ENCODE measurements around the gene SPATA31D3. TPM values are rescaled to one million over a fixed set of nuclear protein-coding genes. Genes with fewer than 3 reads are reported as not detected.

The SPATA31D3 gene
- total RNA-seq, 2 donors from 2014 or later: not detected

DNA sequence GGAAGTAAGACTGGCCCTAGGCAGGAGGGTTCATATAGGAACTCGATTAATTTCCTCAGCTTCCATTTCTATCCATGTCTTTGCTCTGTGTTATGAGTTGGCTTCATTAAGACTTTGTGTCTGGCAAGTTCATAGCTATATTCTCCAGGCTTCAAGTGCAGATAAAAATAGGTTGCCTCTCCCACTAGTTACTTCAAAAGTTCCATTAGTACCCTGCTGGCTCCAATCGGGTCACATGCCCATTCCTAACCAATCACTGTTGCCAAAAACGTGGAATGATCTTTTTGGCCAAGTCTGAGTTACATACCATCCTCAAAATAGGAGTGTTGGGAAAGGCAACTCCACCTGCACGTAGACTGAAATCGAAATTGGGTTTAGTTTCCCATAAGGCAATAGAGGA lies 31.5 kb downstream of the SPATA31D3 start:
- Histone ChIP-seq H3K27me3 (no peaks in the 10 kb centered on the region), H3K4me1 (no peaks in the 10 kb centered on the region), H3K36me3 (replicated peaks in 1 of 2; ENCODE audit: insufficient read depth in 1 of 2, low read depth in 2 of 2) (no peaks in the 10 kb centered on the region), H3K4me3 (no peak overlapping the region), H3K27ac (no peak overlapping the region), H3K9me3 (no peaks in the 10 kb centered on the region)
- 53 to 60% methylated on average over 5 of the region's 5 CpGs for WGBS, 2 donors
- intact Hi-C loops (cut with DNase I): no loop called here
- TF ChIP-seq CTCF (IDR thresholded peaks at IDR 0.05): no peak
- TF ChIP-seq POLR2A (IDR thresholded peaks at IDR 0.05): no peak
- DNase-seq (no peak), ATAC-seq (no peak)

DNA sequence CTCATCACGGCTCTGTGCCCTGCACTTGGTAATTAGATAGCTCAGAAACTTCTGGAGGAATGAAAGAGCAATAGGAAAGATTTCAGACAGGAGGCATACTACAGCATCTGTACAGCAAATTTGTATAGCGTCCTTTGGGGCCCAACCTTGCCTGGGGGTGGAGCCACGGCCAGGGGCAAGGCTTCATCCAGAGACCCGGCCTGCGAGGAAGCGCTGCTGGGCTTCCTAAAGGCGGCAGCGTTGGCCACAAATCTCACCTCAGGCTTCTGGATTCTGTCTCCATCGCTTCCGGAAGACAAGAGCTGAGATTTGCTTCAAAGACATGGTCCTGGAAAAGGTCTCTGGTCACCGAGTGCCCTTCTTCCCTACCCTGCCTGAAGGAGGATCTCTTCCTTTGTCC lies 33.1 kb downstream of the SPATA31D3 start:
- TF ChIP-seq CTCF (IDR thresholded peaks at IDR 0.05): no peak
- TF ChIP-seq POLR2A (IDR thresholded peaks at IDR 0.05): no peak
- 86 to 92% methylated on average over 11 of the region's 11 CpGs for WGBS, 2 donors
- ATAC-seq (no peak), DNase-seq (no peak)
- no peaks in the 10 kb centered on the region for H3K4me1 ChIP-seq
- no peaks in the 10 kb centered on the region for H3K27me3 ChIP-seq
- no peaks in the 10 kb centered on the region for H3K36me3 ChIP-seq (replicated peaks in 1 of 2; ENCODE audit: insufficient read depth in 1 of 2, low read depth in 2 of 2)
- intact Hi-C loops (cut with DNase I): no loop called here
- H3K4me3 ChIP-seq: no peak overlapping the region
- no peak overlapping the region for H3K27ac ChIP-seq
- H3K9me3 ChIP-seq: no peaks in the 10 kb centered on the region

DNA sequence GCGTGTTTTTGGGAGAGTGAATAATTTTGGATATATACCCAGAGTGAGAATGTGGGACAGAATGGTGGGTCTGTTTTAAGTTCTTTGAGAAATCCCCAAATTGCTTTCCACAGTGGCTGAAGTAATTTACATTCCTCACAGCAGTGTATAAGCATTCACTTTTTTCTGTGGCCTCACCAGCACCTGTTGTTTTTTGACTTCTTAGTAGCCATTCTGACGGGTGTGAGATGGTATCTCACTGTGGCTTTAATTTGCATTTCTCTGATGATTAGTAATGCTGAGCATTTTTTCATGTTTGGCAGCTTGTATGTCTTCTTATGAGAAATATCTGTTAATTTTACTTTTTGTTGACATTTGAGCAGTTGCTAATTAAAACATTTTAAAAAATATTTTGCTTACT lies 35.9 kb downstream of the SPATA31D3 start:
- 63 to 64% methylated on average over 2 of the region's 2 CpGs for WGBS, 2 donors
- no peaks in the 10 kb centered on the region for H3K36me3 ChIP-seq (replicated peaks in 1 of 2; ENCODE audit: insufficient read depth in 1 of 2, low read depth in 2 of 2)
- H3K4me3 ChIP-seq: no peak overlapping the region
- no peaks in the 10 kb centered on the region for H3K9me3 ChIP-seq
- TF ChIP-seq POLR2A (IDR thresholded peaks at IDR 0.05) (no peak), CTCF (IDR thresholded peaks at IDR 0.05) (no peak)
- H3K27me3 ChIP-seq: no peaks in the 10 kb centered on the region
- no peak for DNase-seq
- intact Hi-C loops (cut with DNase I): no loop called here
- no peak overlapping the region for H3K27ac ChIP-seq
- no peak for ATAC-seq
- H3K4me1 ChIP-seq: no peaks in the 10 kb centered on the region

DNA sequence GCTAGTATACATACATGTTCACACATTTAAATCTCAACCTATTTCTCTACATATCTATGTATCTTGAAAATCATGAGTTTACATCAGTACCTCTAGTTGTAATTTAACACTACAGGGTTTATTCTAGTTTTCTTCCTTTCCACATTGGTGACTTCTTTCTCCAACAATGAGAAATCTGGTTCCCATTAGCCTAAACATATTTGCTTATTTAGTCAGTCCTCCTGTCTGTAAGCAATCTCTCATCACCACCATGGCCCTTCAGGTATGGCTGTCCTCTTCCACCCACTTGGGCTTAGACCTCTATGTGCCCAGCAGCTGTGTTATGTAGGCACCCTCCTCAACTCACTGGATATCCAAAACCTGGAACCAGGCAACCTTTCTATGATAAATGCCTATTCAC lies 37.3 kb downstream of the SPATA31D3 start:
- intact Hi-C loops (cut with DNase I): no loop called here
- no peak overlapping the region for H3K4me3 ChIP-seq
- no peaks in the 10 kb centered on the region for H3K4me1 ChIP-seq
- no peaks in the 10 kb centered on the region for H3K36me3 ChIP-seq (replicated peaks in 1 of 2; ENCODE audit: insufficient read depth in 1 of 2, low read depth in 2 of 2)
- ATAC-seq: no peak
- no peak overlapping the region for H3K27ac ChIP-seq
- H3K9me3 ChIP-seq: no peaks in the 10 kb centered on the region
- no peaks in the 10 kb centered on the region for H3K27me3 ChIP-seq
- no peak for DNase-seq
- no peak for TF ChIP-seq POLR2A (IDR thresholded peaks at IDR 0.05)
- no peak for TF ChIP-seq CTCF (IDR thresholded peaks at IDR 0.05)

DNA sequence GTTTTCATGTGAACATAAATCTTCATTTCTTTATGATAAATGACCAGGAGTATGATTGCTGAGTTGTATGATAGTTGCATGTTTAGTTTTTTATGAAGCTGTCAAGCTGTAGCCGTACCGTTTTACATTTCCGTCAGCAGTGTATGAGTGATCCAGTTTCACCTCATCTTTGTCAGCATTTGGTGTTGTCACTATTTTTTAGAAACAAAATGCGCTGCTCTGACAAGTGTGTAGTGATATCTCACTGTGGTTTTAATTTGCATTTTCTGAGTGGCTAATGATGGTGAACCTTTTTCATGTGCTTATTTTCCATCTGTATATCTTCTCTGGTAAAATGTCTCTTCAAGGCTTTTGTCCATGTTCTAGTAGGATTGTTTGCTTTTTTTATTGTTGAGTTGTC lies 38.6 kb downstream of the SPATA31D3 start:
- TF ChIP-seq CTCF (IDR thresholded peaks at IDR 0.05): no peak
- no peak for TF ChIP-seq POLR2A (IDR thresholded peaks at IDR 0.05)
- 80 to 87% methylated on average over 4 of the region's 4 CpGs for WGBS, 2 donors

More for the DNA sequence above, 38.6 kb downstream of the SPATA31D3 start:
- Histone ChIP-seq H3K27ac (no peak overlapping the region), H3K4me3 (no peak overlapping the region), H3K36me3 (replicated peaks in 1 of 2; ENCODE audit: insufficient read depth in 1 of 2, low read depth in 2 of 2) (no peaks in the 10 kb centered on the region), H3K4me1 (no peaks in the 10 kb centered on the region), H3K27me3 (no peaks in the 10 kb centered on the region), H3K9me3 (no peaks in the 10 kb centered on the region)
- ATAC-seq (no peak), DNase-seq (no peak)
- intact Hi-C loops (cut with DNase I): no loop called here

Measured in body of pancreas (tissue), 4 donors.